GM23338 (cell line): Measurements from ENCODE around the gene PPP2R5D. TPM values are rescaled to one million over a fixed set of nuclear protein-coding genes. Genes with fewer than 3 reads are reported as not detected.

Source experiments
- ATAC-seq: fragments of 200-7000 bp; cut with Tn5 transposase; 3 replicates; pipeline ENCODE4 v1.9.1; 2020
- DNase-seq: peaks from one replicate; pipeline ENCODE4 v3.0.0-alpha.2; 2015; ENCODE audit warnings: low spot score
- H2AFZ ChIP-seq: fragments of 200-600 bp; sonication (generic); 2 replicates; pipeline ENCODE4 v1.8.0; 2016; ENCODE audit warnings: antibody characterized with exemption, mild to moderate bottlenecking, moderate library complexity
- H3F3A ChIP-seq: fragments of 200-600 bp; sonication (generic); replicated peaks from 2 replicates; pipeline ENCODE4 v1.8.0; 2017; ENCODE audit warnings: antibody characterized with exemption, mixed run types, low read depth
- H3K27ac ChIP-seq: fragments of 200-600 bp; sonication (generic); 2 replicates; pipeline ENCODE4 v1.6.1; 2016; ENCODE audit warnings: low read depth
- H3K27me3 ChIP-seq: fragments of 200-600 bp; sonication (generic); 2 replicates; pipeline ENCODE4 v1.8.0; 2016; ENCODE audit warnings: mild to moderate bottlenecking, mixed run types, moderate library complexity; ENCODE audit not compliant: insufficient read depth
- H3K36me3 ChIP-seq: fragments of 200-600 bp; sonication (generic); 2 replicates; pipeline ENCODE4 v1.8.0; 2016; ENCODE audit warnings: mild to moderate bottlenecking; ENCODE audit not compliant: insufficient read depth
- H3K4me1 ChIP-seq: fragments of 200-600 bp; sonication (generic); 2 replicates; pipeline ENCODE4 v1.8.0; 2016; ENCODE audit warnings: mild to moderate bottlenecking, moderate library complexity; ENCODE audit not compliant: insufficient read depth
- H3K4me2 ChIP-seq: fragments of 200-600 bp; sonication (generic); 2 replicates; pipeline ENCODE4 v1.7.1; 2017; ENCODE audit warnings: mixed run types
- H3K4me3 ChIP-seq: fragments of 200-600 bp; sonication (generic); 2 replicates; pipeline ENCODE4 v1.6.1; 2016; ENCODE audit warnings: mixed run types
- H3K79me2 ChIP-seq: fragments of 200-600 bp; sonication (generic); replicated peaks from 2 replicates; pipeline ENCODE4 v1.8.0; 2017; ENCODE audit warnings: mild to moderate bottlenecking; ENCODE audit not compliant: insufficient read depth
- H3K9me2 ChIP-seq: fragments of 200-600 bp; sonication (generic); 2 replicates; pipeline ENCODE4 v1.8.0; 2017; ENCODE audit not compliant: insufficient read depth
- H4K20me1 ChIP-seq: fragments of 200-600 bp; sonication (generic); replicated peaks from 2 replicates; pipeline ENCODE4 v1.8.0; 2017; ENCODE audit warnings: mild to moderate bottlenecking; ENCODE audit not compliant: insufficient read depth
- H3K27ac Mint-ChIP-seq: 2 replicates; pipeline ENCODE4 v1.8.0; 2020; ENCODE audit warnings: inconsistent platforms, mild to moderate bottlenecking, moderate library complexity, mixed read lengths
- H3K27me3 Mint-ChIP-seq: 3 replicates; pipeline ENCODE4 v1.8.0; 2022; ENCODE audit warnings: low read depth, mild to moderate bottlenecking, moderate library complexity, mixed read lengths, inconsistent platforms; ENCODE audit not compliant: insufficient read depth, poor library complexity
- H3K36me3 Mint-ChIP-seq: 3 replicates; pipeline ENCODE4 v1.8.0; 2021; ENCODE audit warnings: low read depth, mild to moderate bottlenecking, inconsistent platforms, moderate library complexity, mixed read lengths
- H3K4me1 Mint-ChIP-seq: 3 replicates; pipeline ENCODE4 v1.8.0; 2020; ENCODE audit warnings: mild to moderate bottlenecking, inconsistent platforms, mixed read lengths
- H3K4me3 Mint-ChIP-seq: 3 replicates; pipeline ENCODE4 v1.8.0; 2021; ENCODE audit warnings: moderate library complexity, mild to moderate bottlenecking, inconsistent platforms, mixed read lengths
- H3K9me3 Mint-ChIP-seq: 3 replicates; pipeline ENCODE4 v1.8.0; 2020; ENCODE audit warnings: moderate library complexity, mild to moderate bottlenecking, inconsistent platforms, mixed read lengths
- CREB1 ChIP-seq: fragments of 250-450 bp; sonication (Bioruptor Pico); IDR thresholded peaks from 2 replicates; pipeline ENCODE4 v1.5.0; 2020; ENCODE audit warnings: low read depth, mild to moderate bottlenecking, moderate library complexity
- ETS1 ChIP-seq: IDR thresholded peaks from 2 replicates; pipeline ENCODE4 v1.6.1; 2016; ENCODE audit warnings: antibody characterized with exemption
- EZH2 ChIP-seq: fragments of 200-600 bp; sonication (generic); IDR thresholded peaks from one replicate; pipeline ENCODE4 v1.8.0; 2017; ENCODE audit warnings: antibody characterized with exemption, mild to moderate bottlenecking, low read depth; ENCODE audit not compliant: unreplicated experiment
- JUNB ChIP-seq: IDR thresholded peaks from one replicate; pipeline ENCODE4 v1.6.1; 2016; ENCODE audit warnings: antibody characterized with exemption; ENCODE audit not compliant: unreplicated experiment
- REST ChIP-seq: IDR thresholded peaks from one replicate; pipeline ENCODE4 v1.6.1; 2018; ENCODE audit warnings: antibody characterized with exemption; ENCODE audit not compliant: unreplicated experiment
- STAT1 ChIP-seq: IDR thresholded peaks from one replicate; pipeline ENCODE4 v1.6.1; 2016; ENCODE audit warnings: antibody characterized with exemption; ENCODE audit not compliant: unreplicated experiment
- ZNF114 ChIP-seq: fragments of 250-450 bp; sonication (Bioruptor Pico); IDR thresholded peaks from 2 replicates; pipeline ENCODE4 v1.5.0; 2020; ENCODE audit warnings: mild to moderate bottlenecking, moderate library complexity
- ZNF331 ChIP-seq: fragments of 250-450 bp; sonication (Bioruptor Pico); IDR thresholded peaks from 2 replicates; pipeline ENCODE4 v1.5.0; 2020; ENCODE audit warnings: low read depth, mild to moderate bottlenecking, moderate library complexity
- ZNF462 ChIP-seq: fragments of 250-450 bp; sonication (Bioruptor Pico); IDR thresholded peaks from 2 replicates; pipeline ENCODE4 v1.5.0; 2020; ENCODE audit warnings: mild to moderate bottlenecking, moderate library complexity
- polyA plus RNA-seq: library from polyadenylated mRNA; unstranded; fragments of >200 nt; fragmentation: Nextera tagmentation; extraction: Ambion mirVana; gene quantifications from 2 replicates; pipeline ENCODE4 v1.2.1, GENCODE V29; 2016
- total RNA-seq: library from RNA; depleted of rRNA; stranded (reverse); fragments of >200 nt; shearing (Covaris generic); gene quantifications from 2 replicates; pipeline ENCODE4 v1.2.3, GENCODE V29; 2014

Gene PPP2R5D
- total and polyA plus RNA-seq, 2 experiments from 2014 or later = 20.0 to 55.3 TPM

- Mint-ChIP-seq H3K9me3 (no peaks in the 10 kb centered on the region; the same call in 2 of the 3 replicates), H3K27me3 (peaks cover 8% of the 10 kb centered on the region), H3K36me3 (peaks cover 40% of the 10 kb centered on the region), H3K4me3 (peak overlapping the region; percentile 87), H3K27ac (peak overlapping the region; percentile 95), H3K4me1 (peaks cover 35% of the 10 kb centered on the region)
- peaks cover 7% of the 10 kb centered on the region for H3K79me2 ChIP-seq
- H4K20me1 ChIP-seq = no peaks in the 10 kb centered on the region
- H3K9me2 ChIP-seq = no peaks in the 10 kb centered on the region
- DNase-seq (no peak), ATAC-seq (no peak)
- TF ChIP-seq EZH2 (no peak), CREB1 (no peak), REST (no peak), ZNF331 (CRISPR knock-in tag) (no peak)
- H3K36me3 ChIP-seq = peaks cover 2% of the 10 kb centered on the region; the same call in 1 of the 2 replicates
- peak overlapping the region; percentile 97 for H3K4me2 ChIP-seq
- peaks cover 13% of the 10 kb centered on the region; the same call in 1 of the 2 replicates for H3F3A ChIP-seq
- peaks cover 8% of the 10 kb centered on the region for H3K4me1 ChIP-seq
- H2AFZ ChIP-seq = peak overlapping the region; percentile 83
- H3K27me3 ChIP-seq = no peaks in the 10 kb centered on the region
- H3K4me3 ChIP-seq = peak overlapping the region; percentile 88
- peak overlapping the region; percentile 89 for H3K27ac ChIP-seq
These were observed 68.0 kb downstream of the PPP2R5D start for GRCh38 chr6:43052225-43052841.

- peaks cover 8% of the 10 kb centered on the region for H3K4me1 ChIP-seq
- H3K27me3 ChIP-seq = no peaks in the 10 kb centered on the region
- peak; percentile 57 for DNase-seq
- peak overlapping the region; percentile 95 for H3K27ac Mint-ChIP-seq
- H3K27me3 Mint-ChIP-seq = peaks cover 8% of the 10 kb centered on the region
- H3K9me2 ChIP-seq = no peaks in the 10 kb centered on the region
- H3K4me1 Mint-ChIP-seq = peaks cover 37% of the 10 kb centered on the region
- H3K27ac ChIP-seq = peak overlapping the region; percentile 89
- peak overlapping the region; percentile 83 for H2AFZ ChIP-seq
- H3K4me3 ChIP-seq = peak overlapping the region; percentile 88
- peaks cover 13% of the 10 kb centered on the region for H3K79me2 ChIP-seq
- peak overlapping the region; percentile 87 for H3K4me3 Mint-ChIP-seq
- H3F3A ChIP-seq = peaks cover 13% of the 10 kb centered on the region; the same call in 1 of the 2 replicates
- peaks cover 5% of the 10 kb centered on the region; the same call in 1 of the 2 replicates for H3K36me3 ChIP-seq
- H3K36me3 Mint-ChIP-seq = peaks cover 43% of the 10 kb centered on the region
- peak overlapping the region; percentile 97 for H3K4me2 ChIP-seq
- no peaks in the 10 kb centered on the region; the same call in 2 of the 3 replicates for H3K9me3 Mint-ChIP-seq
- ATAC-seq = peak; percentile 67
- H4K20me1 ChIP-seq = no peaks in the 10 kb centered on the region
- TF ChIP-seq JUNB (no peak), ZNF114 (CRISPR knock-in tag) (no peak), ETS1 (no peak), STAT1 (no peak), ZNF462 (CRISPR knock-in tag) (no peak)
These were observed 68.6 kb downstream of the PPP2R5D start for GRCh38 chr6:43052842-43053544.
